Fibroblast of skin of right quadriceps (primary cell): ENCODE data around the gene NEK9.
"Not testable (repeated sequence)": the region's sequence is repeated elsewhere in the genome, so short reads cannot be mapped to it uniquely, and the experiment has no call there.

ENCODE experiments used
- DNase-seq: peaks from one replicate; pipeline ENCODE4 v3.0.0-alpha.2; 2013

NEK9 gene

DNA sequence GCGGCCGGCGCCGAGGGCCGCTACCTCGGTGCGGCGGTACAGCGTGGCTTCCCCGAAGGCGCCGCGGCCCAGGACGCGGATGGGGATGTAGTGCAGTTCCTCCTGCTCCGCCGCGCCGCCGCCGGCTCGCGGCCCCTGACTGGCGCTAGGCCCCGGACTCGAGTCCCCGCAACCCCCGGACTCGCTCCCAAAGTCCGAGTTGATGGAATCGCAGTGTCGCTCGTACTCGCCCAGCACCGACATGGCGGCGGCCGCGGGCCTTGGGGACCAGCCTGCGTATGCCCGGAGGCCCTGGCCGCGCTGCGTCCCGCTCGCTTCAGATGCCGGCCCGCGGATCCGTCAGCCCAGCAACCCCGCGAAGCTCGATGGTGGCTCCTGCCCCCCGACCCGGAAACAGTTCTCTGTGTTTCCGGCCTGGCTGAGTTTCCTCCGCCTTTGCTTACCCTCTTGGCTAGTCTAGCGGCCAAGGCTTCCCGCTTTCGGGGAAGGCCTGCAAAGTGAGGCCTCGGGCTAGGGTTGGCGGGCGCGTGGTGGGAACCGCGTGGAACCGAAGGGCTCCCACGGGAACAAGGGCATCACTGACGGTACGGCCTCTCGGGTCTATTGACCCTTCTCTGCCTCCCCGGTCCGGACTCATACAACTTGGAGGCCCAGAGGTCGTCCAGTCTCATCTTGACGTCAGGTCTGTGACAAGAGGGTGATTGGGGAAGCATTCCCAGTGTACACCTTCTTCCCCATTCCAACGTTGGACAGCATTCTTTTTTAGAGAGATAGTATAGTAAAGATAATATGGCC is at the start of gene NEK9:
TSS of gene NEK9 (minus strand) at position 370 of the 795 bp plus-strand sequence. CDS start at position 243, 127 bp downstream.
- DNase-seq, result peak; percentile 86

- peak; percentile 89 for DNase-seq
Measured at GRCh38 chr14:75176142-75176820, 49.4 kb upstream of the NEK9 start, which contains the start of gene TMED10. Gene TMED10, minus strand, starts transcription at chr14:75176612. Its CDS starts 33 bp downstream, at chr14:75176579.

DNA sequence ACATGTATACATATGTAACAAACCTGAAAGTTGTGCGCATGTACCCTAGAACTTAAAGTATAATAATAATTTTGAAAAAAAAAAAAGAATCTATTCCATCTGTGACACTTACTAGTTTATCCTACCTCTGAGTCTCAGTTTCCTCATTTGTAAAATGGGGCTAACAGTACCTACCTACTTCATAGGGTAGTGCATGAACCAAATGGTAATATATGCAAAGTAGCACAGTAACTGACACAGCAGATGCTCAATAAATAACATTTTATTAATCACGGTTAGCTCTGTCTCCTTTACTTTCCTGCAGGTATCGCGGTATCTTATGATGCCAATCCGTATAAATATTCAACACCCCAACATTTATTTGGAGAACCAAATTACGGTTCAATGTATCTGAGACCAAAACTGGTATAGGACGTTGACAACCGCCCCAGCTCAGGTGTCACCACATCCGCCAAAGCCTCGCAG is 48.9 kb upstream of the NEK9 start:
- DNase-seq, result no peak

DNA sequence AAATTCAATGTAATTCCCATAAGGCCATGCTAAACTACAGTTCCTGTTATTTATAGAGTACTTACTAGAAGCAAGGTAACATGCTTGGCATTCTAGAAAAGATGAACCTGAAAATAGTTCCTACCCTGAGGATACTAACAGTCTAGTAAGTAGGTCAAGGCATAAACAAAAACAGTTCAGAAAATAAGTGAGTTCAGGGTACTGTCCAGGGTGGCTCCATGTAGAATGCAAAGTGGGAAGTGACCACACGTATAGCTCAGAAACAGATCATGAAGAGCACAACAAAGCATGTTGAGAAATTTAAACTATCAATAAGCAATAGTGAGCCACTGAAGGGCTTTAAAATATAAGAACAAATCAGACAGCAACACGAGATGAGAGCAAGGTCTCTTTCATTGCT is 47.2 kb upstream of the NEK9 start:
- DNase-seq, result no peak

DNA sequence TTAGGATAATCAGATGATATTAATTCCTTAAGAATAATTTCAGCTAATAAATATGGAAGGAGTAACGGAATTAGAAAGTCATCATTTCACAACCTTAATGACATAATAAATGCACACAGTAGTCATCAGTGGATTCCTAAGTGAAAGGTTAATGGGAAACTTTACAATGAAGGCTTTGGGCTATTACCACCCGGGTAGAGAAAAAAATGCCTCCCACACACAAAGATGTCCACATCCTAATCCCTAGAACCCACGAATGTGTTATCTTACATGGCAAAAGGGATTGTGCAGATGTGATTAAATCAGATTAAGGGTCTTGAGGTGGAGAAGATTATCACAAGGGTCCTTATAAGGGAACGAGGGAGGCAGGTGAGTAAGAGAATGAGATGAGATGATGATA is 43.9 kb upstream of the NEK9 start:
- peak; percentile 33 for DNase-seq

DNA sequence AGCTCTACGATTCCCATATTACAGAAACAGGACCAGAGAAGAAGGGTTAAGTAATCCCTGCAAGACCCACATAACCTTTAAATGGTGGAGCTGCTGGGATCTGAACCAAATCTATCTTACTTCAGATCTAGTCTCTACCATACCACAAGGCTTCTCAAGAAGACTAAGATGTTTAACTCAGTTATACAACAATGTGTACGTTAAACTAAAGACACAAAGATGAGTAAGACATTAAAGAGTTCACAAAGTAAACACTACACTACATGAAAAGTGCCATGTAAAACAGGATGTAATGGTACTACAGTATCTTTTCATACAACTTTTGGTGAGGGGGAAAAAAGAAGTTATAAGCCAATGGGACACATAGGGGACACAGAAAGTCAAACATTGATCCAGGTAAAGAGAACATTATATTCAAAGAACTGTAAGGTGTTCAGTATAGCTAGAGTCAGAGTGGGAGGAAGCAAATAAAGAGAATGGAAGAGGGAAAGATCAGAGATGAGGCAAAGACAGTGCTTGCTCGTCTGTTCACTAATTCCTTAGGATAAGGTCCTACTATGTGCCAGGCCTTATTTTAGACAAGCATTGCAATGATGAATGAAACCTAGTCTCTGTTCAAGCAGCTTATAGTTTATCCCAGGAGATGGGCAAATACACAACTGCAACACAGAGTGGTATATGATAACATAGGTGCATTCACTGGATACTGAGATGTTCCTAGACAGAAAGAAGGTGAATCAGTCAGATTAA is 41.9 kb upstream of the NEK9 start:
- no peak for DNase-seq

DNA sequence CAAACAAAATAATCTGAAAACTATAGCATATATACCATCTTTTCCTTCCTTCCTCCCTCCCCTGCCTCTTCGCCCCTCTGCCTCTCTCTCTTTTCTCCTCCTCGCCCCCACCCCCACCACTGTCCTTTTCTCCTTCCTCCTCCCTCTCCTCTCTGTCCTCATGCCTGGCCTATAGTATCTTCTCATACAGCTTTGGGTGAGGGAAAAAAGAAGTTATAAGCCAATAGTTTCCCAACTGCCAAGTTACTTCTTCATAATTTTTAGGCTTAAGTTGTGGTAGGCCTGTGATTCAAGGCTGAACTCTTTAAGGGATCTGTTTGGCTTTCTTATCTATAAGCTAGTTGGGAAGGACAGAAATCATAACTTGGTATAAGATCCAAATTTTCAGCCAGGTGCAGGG is 40.5 kb upstream of the NEK9 start:
- no peak for DNase-seq

DNA sequence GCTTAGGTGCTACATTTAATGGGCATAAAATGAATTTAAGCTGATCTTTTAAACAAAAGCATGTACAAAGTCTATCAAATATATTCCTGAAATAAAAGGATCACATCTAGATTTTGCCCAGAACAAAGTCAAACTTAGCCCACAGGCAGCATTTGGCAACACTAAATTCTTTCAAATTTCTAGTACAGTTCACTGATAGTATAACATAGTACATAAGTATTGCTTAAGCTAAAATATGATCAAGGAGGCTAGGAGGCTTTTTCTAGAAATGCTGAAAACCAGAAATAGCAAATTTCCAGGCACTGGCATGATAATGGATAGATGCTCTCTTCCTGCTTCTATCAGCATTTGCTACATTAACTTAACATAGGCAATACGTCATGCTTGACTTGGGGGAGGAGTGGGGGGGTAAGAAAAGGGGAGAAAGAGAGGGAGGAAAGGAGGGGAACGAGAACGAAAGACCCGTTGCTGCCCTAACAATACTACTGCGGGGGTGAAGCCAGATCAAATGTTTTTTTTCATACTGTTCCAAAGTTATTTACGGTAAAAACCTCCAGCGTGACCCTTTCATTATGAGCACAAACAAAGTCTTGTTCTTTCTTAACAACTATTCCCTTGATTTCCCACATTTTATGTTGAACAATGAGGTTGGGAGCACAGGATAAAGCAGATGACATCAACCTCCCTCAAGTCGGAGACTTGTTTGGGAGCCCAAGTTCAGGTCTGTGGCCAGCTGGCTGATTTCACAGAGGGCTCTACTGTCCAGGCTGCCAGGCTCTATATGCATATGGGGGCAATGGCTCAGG is 38.9 kb upstream of the NEK9 start:
- DNase-seq, result no peak

DNA sequence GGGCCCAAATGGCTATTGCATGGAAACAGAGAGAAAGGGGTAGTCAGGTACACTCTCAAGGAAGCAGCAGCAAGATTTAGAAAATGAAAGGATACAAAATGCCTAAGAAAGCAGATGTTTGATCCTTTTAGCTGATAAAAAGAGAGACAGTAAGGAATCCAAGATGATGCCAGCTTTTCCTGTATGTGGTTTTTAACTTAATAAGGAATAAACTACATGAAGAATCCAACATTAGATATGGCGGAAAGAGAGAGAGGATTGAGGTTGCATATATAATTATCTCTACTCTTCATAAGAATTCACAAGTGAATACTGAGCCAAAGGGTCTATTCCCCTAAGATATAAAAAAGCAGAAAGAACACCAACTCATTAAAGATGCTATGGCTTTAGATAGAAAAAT is 38.0 kb upstream of the NEK9 start:
- no peak for DNase-seq

- no peak for DNase-seq
Measured at GRCh38 chr14:75163677-75164076, 36.8 kb upstream of the NEK9 start.

GRCh38 chr14:75162631-75163030 is 35.8 kb upstream of the NEK9 start:
- no peak for DNase-seq

DNA sequence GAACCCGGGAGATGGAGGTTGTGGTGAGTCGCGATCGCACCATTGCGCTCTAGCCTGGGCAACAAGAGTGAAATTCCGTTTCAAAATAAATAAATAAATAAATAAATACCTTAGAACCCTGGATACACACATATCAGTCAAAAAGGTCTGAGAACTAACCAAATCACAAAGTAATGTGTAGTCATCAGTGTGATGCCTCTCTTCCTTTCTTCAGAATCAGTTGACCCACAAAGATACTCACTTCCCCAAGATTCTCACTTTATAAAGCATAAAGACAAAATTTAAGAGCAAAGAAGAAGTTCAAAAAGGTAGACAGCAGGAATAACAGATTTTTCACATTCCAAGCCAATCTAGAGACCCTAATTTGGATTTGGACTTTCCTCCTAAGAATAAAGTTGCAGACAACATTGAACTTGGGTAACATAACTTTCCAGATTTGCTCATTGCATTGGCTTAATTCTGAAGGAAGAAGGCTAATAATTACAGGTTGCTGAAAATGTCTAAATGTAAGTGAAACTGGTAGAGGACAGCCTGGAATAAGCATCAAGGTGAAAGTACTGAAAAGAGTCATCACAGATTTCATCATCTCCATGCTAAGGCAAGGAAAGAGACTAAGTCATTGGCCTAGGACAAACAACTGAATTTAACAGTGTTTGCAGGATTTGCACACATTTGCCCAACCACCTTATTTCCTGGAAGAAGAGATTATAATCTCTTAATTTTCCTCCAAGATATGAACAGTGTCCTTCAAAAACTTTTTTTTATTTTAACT is 32.2 kb upstream of the NEK9 start:
- no peak for DNase-seq

- no peak for DNase-seq
Measured at GRCh38 chr14:75156901-75157300, 30.1 kb upstream of the NEK9 start.

GRCh38 chr14:75156111-75156510 is 29.3 kb upstream of the NEK9 start:
- no peak for DNase-seq

DNA sequence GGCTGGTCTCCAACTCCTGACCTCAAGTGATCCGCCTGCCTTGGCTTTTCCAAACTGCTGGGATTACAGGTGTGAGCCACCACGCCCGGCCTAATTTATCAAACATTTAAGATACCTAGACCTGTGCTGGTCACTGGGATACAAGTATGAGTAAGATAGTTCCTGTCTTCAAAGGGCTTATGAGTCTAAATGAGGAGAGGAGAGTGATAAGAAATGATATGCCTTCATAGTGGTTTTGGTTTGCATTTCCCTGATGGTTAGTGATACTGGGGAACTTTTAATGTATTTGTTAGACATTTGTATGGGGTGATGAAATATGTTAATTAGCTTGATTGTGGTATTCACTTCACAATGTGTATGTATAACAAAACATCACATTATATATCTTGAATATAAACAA is 28.3 kb upstream of the NEK9 start:
- no peak for DNase-seq

- DNase-seq, result no peak
Measured at GRCh38 chr14:75153295-75153694, 26.4 kb upstream of the NEK9 start.

DNA sequence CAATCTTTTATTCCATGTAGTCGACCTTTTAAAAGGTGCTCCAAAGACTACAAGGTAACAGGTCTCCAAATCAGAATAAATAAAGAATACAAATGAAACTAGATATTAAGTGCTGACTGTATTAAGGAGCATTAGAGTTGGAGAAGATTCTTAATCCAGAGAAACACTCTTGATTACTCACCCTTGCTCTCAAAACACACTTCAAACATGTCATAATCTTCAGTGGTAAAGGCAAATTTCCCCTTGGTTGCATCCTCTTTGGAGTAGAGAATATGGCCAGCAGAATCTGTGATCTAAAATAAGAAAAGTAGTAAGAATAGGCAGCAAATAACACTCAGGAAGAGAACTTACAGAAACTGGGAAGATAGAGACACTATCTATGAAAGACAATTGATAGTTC is 25.0 kb upstream of the NEK9 start:
- DNase-seq, result no peak

- not testable (repeated sequence) for DNase-seq
Measured at GRCh38 chr14:75150637-75151036, 23.8 kb upstream of the NEK9 start.

DNA sequence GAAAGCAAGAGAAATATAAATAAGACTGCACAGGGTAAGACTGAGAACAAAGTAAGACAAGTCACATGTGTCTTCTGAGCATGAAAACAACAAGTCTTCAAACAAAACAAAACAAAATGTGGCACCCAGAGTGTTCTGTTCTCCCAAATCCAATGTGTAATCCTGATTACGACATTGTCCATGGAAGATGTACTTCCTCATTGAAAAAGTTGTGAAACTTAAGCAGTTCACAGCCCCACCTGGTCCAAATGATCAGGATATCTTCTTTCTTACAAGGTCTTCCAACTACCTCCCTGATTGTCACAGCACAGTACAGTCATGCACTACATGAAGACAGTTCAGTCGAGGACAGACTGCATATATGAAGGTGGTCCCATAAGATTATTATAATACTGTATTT is 23.3 kb upstream of the NEK9 start:
- DNase-seq, result no peak

DNA sequence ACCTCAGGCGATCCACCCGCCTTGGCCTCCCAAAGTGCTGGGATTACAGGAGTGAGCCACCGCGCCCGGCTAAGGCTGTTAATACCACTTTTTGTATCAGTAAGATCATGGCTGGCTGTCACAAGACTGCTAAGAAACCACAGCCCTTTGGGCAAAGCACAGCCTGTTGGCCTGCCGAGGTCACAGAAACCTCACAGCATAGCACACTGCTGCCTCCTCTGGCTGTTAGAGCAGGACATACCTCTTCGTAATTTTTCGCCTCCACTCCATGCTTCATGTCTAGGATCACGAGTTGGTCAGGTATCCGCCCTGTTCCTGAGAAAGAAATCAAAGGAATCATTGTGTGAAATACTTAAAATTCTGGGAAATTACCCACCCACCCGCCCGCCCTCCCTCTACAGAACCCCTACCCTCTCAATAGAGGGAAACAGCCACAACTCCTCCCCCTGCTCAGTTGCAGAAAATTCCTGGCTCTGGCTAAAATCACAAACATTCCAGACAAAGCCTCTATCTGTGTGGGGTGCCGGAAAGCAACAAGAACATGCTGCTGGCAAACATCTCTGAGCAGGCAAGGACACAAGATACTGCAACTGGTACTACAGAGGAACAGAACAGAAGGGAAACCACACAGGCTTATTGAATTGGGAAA is 20.7 kb upstream of the NEK9 start:
- DNase-seq, result peak; percentile 66

GRCh38 chr14:75144944-75145343 is 18.1 kb upstream of the NEK9 start:
- no peak for DNase-seq
